Middle frontal gyrus (tissue), 1 donor: ENCODE measurements around the gene CLEC2A.
"Not testable (repeated sequence)": the region's sequence is repeated elsewhere in the genome, so short reads cannot be mapped to it uniquely, and the experiment has no call there.

Experiments
- DNase-seq: peaks from one replicate; pipeline ENCODE4 v3.0.0-alpha.2; 2015; ENCODE audit warnings: low spot score; ENCODE audit errors: extremely low spot score

Gene CLEC2A

DNA sequence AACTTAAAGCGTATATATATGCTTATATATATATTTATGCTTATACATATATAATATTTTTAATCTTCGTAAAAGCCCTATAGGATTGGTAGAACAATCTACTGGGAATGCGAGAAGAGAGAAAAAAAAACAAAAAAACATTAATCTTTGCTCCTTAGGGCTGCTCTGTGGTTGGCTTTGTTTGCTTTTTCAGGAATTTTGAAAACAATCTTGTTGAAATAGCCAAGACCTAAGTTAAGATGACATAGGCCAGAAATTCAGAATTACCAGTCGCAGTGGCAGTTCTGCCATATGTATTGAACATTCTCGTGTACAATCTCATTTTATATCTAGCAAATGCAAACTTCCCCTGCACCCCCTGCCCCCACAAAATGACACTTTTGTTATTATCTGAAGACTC lies 50.2 kb downstream of the CLEC2A start:
- DNase-seq = no peak

DNA sequence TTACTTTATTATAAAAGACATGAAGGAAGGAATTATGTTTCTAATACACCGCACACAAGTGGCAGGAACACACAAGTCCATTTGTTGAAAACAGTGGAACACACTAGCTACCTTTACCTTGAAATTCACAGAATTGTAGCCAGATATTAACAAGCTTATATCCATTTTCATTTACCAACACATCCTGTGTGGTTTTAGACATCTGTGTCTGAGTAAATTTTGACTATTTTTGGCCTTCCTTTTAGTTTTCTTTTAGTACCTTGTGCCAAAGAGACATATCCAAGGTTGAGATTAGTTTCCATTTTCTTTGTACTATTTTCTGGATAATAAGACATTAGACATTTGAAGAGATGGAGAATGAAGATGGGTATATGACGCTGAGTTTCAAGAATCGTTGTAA lies 50.9 kb downstream of the CLEC2A start, which contains the start of gene KLRF2:
Gene KLRF2, plus strand, starts transcription at position 244 of the 400 bp plus-strand sequence. Its CDS starts 107 bp downstream, at position 351.
- DNase-seq = no peak

DNA sequence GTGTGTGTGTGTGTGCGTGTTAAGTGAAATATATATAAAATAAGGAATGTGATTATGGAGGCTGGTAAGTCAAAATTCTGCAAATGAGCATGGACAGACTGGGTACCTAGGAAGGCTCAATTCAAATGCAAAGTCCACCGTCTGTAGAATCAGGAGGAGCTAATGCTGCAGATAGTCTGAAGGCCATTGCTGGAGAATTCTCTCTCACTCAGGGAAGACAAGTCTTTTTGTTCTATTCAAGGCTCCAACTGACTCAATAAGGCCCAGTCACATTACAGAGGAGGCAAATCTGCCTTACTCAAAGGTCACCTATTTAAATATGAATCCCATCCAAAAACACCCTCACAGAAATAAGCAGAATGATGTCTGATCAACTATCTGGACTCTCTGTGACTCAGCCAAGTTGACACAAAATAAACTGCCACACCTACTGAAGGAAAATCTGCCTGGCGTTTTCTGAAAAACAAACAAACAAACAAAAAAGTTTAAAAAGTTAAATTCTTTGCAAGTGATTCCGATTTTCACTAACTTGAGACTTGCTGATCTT lies 51.6 kb downstream of the CLEC2A start:
- no peak for DNase-seq

DNA sequence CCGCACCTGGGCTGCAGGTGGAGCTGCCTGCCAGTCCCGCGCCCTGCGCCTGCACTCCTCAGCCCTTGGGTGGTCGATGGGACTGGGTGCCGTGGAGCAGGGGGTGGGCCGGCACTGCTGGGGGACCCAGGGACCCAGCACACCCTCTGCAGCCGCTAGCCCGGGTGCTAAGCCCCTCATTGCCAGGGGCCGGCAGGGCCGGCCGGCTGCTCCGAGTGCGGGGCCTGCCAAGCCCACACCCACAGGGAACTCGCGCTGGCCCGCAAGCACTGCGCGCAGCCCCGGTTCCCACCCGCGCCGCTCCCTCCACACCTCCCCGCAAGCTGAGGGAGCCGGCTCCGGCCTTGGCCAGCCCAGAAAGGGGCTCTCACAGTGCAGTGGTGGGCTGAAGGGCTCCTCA lies 56.0 kb downstream of the CLEC2A start:
- not testable (repeated sequence) for DNase-seq

DNA sequence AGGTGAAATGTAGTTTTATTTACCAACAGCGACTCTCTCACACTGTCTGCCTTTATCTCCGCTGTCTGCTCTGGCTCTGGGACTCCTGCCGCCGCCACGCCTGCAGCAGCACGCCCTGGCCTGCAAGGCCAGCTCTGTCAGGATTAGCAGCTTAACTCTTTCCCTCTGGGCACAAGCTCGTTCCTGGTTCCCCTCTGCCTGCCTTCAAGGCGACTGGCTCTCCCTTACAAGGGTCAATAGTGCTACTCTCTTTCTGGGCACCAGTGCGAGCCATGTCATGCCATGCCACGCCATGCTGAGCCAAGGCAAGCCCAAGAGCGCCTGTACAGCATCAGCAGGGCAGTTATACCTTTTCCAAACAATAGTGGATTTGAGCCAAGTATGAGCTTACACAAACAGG lies 59.4 kb downstream of the CLEC2A start:
- DNase-seq = no peak

DNA sequence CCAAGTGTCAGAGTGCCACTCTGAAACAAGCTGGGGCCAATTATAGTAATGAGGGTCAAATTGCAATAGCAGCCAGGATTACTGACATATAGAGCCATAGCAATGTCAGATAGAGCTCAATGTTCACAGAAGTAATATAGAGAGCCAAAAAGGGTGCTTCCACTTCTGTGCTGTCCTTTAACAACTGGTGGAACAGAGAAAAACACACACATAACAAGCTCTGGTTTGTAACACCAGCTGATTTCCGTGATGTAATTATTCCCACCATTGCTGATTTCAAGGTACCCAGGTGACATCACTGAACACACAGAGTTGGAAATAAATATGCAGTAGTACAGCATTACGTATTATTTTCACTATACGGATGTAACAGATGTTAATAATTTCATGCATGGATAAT lies 60.0 kb downstream of the CLEC2A start:
- DNase-seq = no peak

DNA sequence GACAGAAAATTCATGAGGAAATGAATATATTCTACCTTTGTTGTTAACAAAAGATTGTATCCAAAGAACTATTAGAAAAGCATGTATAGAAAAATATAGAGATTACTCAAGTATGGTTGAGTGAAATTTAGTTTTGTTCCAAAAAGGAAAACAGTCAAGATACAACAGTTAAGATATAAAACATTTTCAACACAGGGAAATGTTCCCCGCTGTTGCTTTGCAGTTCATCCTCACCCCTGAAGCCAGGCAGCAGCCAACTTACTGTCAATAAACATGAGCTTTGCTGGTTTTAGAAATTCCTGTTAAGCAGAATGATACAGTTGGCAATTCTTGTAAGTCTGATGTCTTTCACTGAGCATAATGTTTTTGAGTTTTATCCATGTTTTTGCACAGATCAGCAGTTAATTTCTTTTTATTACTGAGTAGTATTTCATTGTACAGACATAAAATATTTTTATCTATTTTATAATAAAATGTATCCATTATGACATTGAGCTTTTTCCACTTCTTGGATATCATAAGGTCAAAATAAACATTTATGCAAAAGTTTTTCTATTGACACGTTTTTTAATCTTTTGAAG lies 61.8 kb downstream of the CLEC2A start:
- no peak for DNase-seq

DNA sequence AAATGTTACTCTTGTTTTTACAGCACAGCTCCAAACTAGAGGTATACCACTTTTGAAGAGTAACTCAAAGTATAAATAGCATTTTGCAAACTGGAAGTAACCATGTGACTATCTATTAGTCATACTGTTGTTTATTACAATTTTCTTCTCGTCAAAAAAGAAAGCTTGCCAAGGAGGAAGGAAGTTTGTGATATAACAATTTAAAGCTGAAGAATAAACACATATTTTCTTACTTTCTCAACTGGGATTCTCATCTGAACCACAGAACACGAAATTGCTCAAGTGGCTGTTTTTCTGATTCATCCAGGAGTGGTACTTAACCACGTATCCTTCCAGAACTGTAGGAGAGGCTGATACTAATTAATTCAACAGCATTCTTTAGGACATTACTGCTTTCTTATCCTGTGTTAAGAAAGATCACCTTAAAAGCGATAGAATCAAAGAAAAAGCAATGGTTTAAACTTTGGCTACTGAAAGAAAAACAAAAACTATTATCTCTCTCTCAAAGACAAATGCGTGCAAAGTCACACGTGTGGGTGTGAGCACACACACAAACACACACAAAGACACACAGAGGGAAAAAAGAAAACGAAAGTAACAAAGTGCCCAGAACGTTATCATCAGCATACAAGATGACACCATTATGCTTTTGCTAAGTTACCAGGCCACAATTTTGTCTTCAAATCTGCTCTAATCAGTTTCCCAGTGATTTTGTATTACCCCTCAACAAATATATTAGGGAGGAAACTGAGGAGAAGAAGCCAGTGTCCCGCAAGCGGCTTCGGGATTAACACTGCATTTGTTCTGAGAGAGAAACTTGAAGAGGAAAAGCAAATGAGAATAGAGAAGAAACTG lies 62.6 kb downstream of the CLEC2A start, which contains the start of gene CLEC2B:
Gene CLEC2B, minus strand, starts transcription at position 48 of the 855 bp plus-strand sequence.
- no peak for DNase-seq

DNA sequence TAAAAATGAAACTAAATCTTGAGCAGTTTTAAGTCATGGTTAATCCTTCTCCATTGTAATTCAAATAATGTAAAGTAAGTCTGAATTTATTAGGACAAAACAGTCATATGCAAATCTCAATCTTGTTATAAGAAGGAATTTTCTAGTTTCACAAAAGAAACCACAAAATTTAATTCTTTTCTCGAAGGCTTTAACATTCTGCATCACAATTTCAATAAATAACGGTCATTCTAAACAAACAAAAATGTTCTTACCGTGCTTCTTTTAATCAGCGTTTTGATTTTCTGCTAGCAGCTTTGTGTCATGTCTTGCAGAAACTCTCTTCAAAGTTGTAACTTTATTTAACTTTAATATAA lies 63.2 kb downstream of the CLEC2A start:
- DNase-seq = no peak

DNA sequence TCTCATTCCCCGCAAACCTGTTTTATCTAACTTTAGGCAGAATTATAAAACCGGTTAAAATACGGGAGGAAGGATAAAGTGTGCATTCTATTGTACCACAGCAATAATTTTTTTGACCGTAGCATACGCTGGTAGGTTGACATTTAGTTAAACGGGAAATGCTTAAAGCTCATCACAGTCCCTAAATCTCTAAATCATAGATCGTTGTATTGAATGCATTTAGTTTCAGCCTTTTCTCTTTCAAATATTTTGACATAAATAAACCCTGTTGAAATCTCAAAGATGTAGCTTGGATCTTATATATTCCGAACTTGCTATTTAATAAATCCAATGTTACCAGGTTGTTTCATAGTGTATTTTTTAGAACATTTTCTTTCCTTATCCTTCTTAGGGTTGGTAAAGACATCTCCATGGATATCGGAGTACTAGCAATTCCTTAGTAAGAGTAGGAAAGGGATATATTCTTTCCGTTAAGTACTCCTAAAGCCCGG lies 63.8 kb downstream of the CLEC2A start:
- DNase-seq = no peak

DNA sequence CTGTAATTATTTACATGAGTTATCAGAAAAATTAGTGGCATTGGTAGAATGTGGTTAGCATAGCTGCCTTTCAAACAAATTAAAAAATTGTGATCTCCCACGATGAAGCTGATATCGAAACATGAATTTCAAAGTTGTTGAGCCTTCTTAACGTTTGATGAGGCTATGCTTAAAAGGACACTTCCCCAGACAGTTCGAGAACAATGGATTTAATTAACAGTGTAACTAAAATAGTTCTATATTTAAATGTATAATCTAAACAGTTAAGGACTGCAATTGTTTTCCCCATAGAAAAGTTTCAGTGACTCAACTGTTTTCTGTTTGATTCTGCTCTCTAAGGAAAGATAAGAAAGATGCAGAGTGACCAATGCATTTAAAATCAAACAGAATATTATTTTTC lies 64.6 kb downstream of the CLEC2A start:
- DNase-seq = no peak

DNA sequence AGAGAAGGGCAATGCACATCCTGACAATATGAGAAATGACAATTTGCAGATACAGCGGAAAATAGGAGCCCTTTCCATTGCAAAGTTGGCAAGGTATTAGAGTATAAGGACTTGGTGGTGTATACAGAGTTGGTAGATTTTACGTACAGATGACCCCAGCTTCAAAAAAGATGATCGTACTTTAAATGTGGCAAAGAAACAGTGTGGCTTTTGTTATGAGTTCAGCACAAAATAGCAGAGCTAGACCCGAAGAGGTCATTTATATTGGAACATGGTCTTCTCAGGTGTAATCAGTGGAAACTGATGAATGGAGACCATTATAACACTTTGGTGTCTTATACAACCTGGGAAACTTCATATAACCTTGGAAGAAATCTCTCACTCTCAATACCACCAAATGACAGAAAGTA lies 65.3 kb downstream of the CLEC2A start:
- no peak for DNase-seq

DNA sequence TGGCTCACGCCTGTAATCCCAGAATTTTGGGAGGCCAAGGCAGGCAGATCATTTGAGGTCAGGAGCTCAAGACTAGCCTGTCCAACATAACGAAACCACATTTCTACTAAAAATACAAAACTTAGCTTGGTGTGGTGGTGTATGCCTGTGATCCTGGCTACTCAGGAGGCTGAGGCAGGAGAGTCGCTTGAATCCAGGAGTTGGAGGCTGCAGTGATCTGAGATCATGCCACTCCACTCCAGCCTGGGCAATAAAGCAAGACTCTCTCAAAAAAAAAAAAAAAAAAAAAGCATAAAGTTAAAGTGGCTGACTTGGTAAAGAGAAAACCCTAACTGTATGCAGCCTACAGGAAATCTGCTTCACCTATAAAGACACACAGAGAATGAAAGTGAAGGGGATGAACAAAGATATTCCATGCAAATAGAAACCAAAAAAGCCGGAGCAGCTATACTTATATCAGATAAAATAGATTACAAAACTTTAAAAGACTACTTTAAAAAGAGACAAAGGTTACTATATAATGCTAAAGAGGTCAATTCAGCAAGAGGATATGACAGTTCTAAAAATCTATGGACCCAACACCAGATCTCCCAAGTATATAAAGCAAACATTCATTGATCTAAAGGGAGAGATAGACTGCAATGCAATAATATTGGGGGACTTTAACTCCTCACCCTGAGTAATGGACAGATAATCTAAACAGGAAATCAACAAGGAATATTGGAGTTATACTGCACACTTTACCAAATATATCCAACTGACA lies 67.1 kb downstream of the CLEC2A start:
- no peak for DNase-seq
